Nephron (organoid): ENCODE results near the gene DENND1A.

ENCODE experiments used
- H3K27ac Mint-ChIP-seq, 3 experiments: 2 replicates each; pipeline ENCODE4 v1.8.0; 2020; ENCODE audit warnings: mixed read lengths in 3 of 3, mild to moderate bottlenecking in 2 of 3, moderate library complexity in 1 of 3
- H3K27me3 Mint-ChIP-seq: 2 replicates; pipeline ENCODE4 v1.8.0; 2021; ENCODE audit warnings: low read depth, mild to moderate bottlenecking, moderate library complexity, mixed read lengths
- H3K36me3 Mint-ChIP-seq: 2 replicates; pipeline ENCODE4 v1.8.0; 2020; ENCODE audit warnings: low read depth, mixed read lengths
- H3K4me1 Mint-ChIP-seq: 2 replicates; pipeline ENCODE4 v1.8.0; 2020; ENCODE audit warnings: mixed read lengths
- H3K4me3 Mint-ChIP-seq, 3 experiments: 2 replicates each; pipeline ENCODE4 v1.8.0; 2020; ENCODE audit warnings: mild to moderate bottlenecking in 3 of 3, mixed read lengths in 3 of 3, moderate library complexity in 2 of 3
- H3K9me3 Mint-ChIP-seq: 2 replicates; pipeline ENCODE4 v1.8.0; 2020; ENCODE audit warnings: mixed read lengths
- TF ChIP-seq, protein P1 (sequence below), 3 experiments: fragments of 200-600 bp; sonication (generic); IDR thresholded peaks; one replicate each; pipeline ENCODE4 v1.5.0; 2021; ENCODE audit warnings: antibody characterized with exemption in 3 of 3; ENCODE audit not compliant: unreplicated experiment in 3 of 3

Gene DENND1A

GRCh38 chr9:123954518-123955280 lies 24.8 kb upstream of the DENND1A start:
- H3K27ac Mint-ChIP-seq: peak overlapping the region; percentile 19 to 44 (median 23)
- H3K36me3 Mint-ChIP-seq: no peaks in the 10 kb centered on the region
- peak overlapping the region in 1 of 3 experiments; percentile 45 for H3K4me3 Mint-ChIP-seq
- H3K27me3 Mint-ChIP-seq: peaks cover 42% of the 10 kb centered on the region
- H3K4me1 Mint-ChIP-seq: peaks cover 25% of the 10 kb centered on the region
- peaks cover 3% of the 10 kb centered on the region for H3K9me3 Mint-ChIP-seq
- TF ChIP-seq, protein P1, sequence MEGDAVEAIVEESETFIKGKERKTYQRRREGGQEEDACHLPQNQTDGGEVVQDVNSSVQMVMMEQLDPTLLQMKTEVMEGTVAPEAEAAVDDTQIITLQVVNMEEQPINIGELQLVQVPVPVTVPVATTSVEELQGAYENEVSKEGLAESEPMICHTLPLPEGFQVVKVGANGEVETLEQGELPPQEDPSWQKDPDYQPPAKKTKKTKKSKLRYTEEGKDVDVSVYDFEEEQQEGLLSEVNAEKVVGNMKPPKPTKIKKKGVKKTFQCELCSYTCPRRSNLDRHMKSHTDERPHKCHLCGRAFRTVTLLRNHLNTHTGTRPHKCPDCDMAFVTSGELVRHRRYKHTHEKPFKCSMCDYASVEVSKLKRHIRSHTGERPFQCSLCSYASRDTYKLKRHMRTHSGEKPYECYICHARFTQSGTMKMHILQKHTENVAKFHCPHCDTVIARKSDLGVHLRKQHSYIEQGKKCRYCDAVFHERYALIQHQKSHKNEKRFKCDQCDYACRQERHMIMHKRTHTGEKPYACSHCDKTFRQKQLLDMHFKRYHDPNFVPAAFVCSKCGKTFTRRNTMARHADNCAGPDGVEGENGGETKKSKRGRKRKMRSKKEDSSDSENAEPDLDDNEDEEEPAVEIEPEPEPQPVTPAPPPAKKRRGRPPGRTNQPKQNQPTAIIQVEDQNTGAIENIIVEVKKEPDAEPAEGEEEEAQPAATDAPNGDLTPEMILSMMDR (IDR thresholded peaks at IDR 0.05; ENCODE audit: unreplicated experiment in 3 of 3): no peak

DNA sequence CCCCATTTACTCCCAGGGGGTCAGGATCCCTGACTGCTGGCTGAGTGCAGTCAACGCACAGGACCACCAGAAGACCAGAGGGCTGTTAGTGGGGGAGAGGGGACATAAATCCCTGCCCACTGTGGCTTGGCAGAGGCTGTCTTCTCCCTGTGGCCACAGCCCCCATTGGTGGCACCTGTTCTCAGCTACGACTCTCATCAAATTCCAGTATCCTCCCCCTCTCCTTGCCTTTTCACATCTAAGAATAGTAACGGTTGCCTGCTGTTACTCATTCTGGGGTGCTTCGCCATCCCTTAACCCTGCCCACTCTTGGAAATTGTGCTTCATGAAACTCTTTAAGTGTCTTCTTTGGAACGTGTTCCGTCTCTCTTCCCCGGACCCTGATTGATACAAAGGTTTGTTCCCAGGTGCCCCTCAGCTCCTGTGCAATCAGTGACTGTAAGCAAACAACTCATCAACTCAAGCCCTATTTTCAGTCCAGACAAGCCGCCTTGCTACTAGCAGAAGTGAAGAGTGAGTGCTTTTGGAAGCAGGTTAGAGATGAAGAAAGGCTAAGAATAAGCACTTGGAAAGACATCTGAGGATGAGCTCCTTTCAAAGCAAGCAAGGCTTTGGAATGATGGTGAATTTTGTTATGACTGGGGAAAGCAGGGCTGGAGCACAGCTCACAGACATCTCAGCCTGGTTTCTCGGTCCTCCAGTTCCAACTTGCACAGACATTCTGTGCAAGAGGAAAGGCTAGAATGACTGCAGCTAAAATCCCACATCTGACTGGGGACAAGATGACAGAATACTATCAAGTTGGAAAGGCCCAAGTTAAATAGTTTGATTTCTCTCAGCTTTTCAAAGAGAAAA lies 22.9 kb upstream of the DENND1A start:
- TF ChIP-seq, protein P1 (IDR thresholded peaks at IDR 0.05; ENCODE audit: unreplicated experiment in 3 of 3): no peak
- Mint-ChIP-seq H3K9me3 (peaks cover 3% of the 10 kb centered on the region), H3K36me3 (no peaks in the 10 kb centered on the region), H3K27me3 (peaks cover 37% of the 10 kb centered on the region), H3K27ac (peak overlapping the region in 1 of 3 experiments; percentile 7), H3K4me3 (no peak overlapping the region), H3K4me1 (peaks cover 25% of the 10 kb centered on the region)

GRCh38 chr9:123948286-123948685 lies 18.4 kb upstream of the DENND1A start:
- Mint-ChIP-seq H3K27ac (no peak overlapping the region), H3K27me3 (peaks cover 32% of the 10 kb centered on the region), H3K9me3 (peaks cover 3% of the 10 kb centered on the region), H3K4me3 (no peak overlapping the region), H3K4me1 (peaks cover 19% of the 10 kb centered on the region), H3K36me3 (no peaks in the 10 kb centered on the region)
- TF ChIP-seq, protein P1 (IDR thresholded peaks at IDR 0.05; ENCODE audit: unreplicated experiment in 3 of 3): no peak

- peaks cover 11% of the 10 kb centered on the region for H3K4me1 Mint-ChIP-seq
- no peak overlapping the region for H3K4me3 Mint-ChIP-seq
- H3K36me3 Mint-ChIP-seq: no peaks in the 10 kb centered on the region
- H3K27me3 Mint-ChIP-seq: peaks cover 36% of the 10 kb centered on the region
- H3K27ac Mint-ChIP-seq: no peak overlapping the region
- TF ChIP-seq, protein P1 (IDR thresholded peaks at IDR 0.05; ENCODE audit: unreplicated experiment in 3 of 3): no peak
- H3K9me3 Mint-ChIP-seq: no peaks in the 10 kb centered on the region
These were observed 17.4 kb upstream of the DENND1A start for GRCh38 chr9:123947326-123947725.

GRCh38 chr9:123946101-123946821 lies 16.3 kb upstream of the DENND1A start:
- TF ChIP-seq, protein P1 (IDR thresholded peaks at IDR 0.05; ENCODE audit: unreplicated experiment in 3 of 3): no peak
- Mint-ChIP-seq H3K27ac (no peak overlapping the region), H3K27me3 (peaks cover 35% of the 10 kb centered on the region), H3K4me3 (no peak overlapping the region), H3K9me3 (no peaks in the 10 kb centered on the region), H3K36me3 (no peaks in the 10 kb centered on the region), H3K4me1 (peaks cover 17% of the 10 kb centered on the region)
